ENCODE results near the gene MYRF.

MYRF gene

DNA sequence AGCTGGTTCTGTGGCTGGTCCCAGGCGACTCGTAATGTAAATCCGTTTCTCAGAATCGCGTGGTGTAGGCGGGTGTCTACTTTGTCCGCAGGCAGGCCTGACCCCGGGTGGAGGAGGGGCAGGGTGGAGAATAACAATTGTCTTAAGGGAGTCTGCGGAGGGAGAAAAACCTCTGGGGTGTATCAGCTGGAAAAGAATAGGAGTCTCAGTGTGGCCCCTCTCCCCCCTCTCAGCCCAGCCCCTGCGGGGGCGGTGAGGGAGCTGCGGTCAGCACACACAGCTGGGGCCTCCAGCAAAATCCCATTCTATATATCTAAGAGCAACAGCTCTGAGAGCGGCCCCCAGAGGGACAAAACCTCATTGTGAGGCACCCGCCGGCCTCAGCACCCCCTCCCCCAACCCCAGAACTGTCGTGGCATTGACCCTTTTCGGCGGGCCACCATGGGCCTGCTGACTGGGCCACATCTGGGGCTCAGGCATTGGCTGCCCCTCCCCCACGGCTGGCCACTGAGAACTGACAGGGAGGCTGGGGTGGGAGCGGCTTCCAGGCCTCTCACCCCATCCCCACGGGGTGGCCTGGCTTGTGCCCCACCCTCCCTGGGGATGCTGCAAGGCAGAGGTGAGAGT is 2.7 kb upstream of the MYRF start:
- Histone ChIP-seq H3K27me3 (ENCODE audit: control insufficient read depth, insufficient read depth, low read length) (peaks cover 28% of the 10 kb centered on the region), H3K9me3 (ENCODE audit: control insufficient read depth, insufficient read depth, low read length) (no peaks in the 10 kb centered on the region), H3K4me3 (ENCODE audit: low read depth, low read length) (no peak overlapping the region), H3K9ac (ENCODE audit: low read depth, low read length) (no peak overlapping the region), H3K27ac (ENCODE audit: low read depth, low read length) (peak overlapping the region; percentile 53), H3K4me1 (ENCODE audit: control insufficient read depth, insufficient read depth, low read length) (peaks cover 18% of the 10 kb centered on the region), H3K36me3 (ENCODE audit: control insufficient read depth, insufficient read depth, low read length) (no peaks in the 10 kb centered on the region)

DNA sequence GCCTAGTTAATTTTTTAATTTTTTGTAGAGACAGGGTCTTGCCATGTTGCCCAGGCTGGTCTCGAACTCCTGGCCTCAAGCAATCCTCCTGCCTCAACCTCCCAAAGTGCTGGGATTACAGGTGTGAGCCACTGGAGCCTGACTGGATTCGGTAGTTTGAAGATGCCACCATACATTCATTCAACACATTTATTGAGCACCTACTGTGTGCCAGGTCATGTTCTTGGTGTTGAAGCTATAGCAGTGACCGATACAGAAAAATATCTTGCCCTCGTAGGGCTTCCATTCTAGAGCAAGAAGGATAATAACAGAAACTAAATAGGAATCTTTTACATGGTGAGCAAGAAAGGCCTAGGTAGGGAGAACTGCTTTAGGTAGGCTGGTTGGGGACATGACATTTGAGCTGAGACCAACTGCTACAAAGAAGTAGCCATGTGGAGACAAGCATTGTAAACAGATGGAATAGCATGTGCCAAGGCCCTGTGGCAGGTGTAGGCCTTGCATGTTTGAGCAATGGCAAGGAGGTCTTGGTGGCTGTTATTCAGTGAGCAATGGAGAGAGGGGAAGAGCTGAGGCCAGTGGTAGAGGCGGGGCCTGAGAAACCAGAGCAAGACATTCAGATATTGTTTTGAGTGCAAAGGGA is 1.7 kb upstream of the MYRF start:
- H3K4me1 ChIP-seq (ENCODE audit: control insufficient read depth, insufficient read depth, low read length) = peaks cover 18% of the 10 kb centered on the region
- peaks cover 28% of the 10 kb centered on the region for H3K27me3 ChIP-seq (ENCODE audit: control insufficient read depth, insufficient read depth, low read length)
- no peak overlapping the region for H3K27ac ChIP-seq (ENCODE audit: low read depth, low read length)
- no peak overlapping the region for H3K4me3 ChIP-seq (ENCODE audit: low read depth, low read length)
- no peaks in the 10 kb centered on the region for H3K36me3 ChIP-seq (ENCODE audit: control insufficient read depth, insufficient read depth, low read length)
- no peaks in the 10 kb centered on the region for H3K9me3 ChIP-seq (ENCODE audit: control insufficient read depth, insufficient read depth, low read length)
- no peak overlapping the region for H3K9ac ChIP-seq (ENCODE audit: low read depth, low read length)

GRCh38 chr11:61751384-61751783 is 1.1 kb upstream of the MYRF start:
- Histone ChIP-seq H3K4me1 (ENCODE audit: control insufficient read depth, insufficient read depth, low read length) (peaks cover 24% of the 10 kb centered on the region), H3K36me3 (ENCODE audit: control insufficient read depth, insufficient read depth, low read length) (no peaks in the 10 kb centered on the region), H3K9ac (ENCODE audit: low read depth, low read length) (no peak overlapping the region), H3K9me3 (ENCODE audit: control insufficient read depth, insufficient read depth, low read length) (no peaks in the 10 kb centered on the region), H3K27ac (ENCODE audit: low read depth, low read length) (no peak overlapping the region), H3K27me3 (ENCODE audit: control insufficient read depth, insufficient read depth, low read length) (peaks cover 28% of the 10 kb centered on the region), H3K4me3 (ENCODE audit: low read depth, low read length) (no peak overlapping the region)

- Histone ChIP-seq H3K4me3 (ENCODE audit: low read depth, low read length) (peak overlapping the region; percentile 70), H3K27ac (ENCODE audit: low read depth, low read length) (no peak overlapping the region), H3K9me3 (ENCODE audit: control insufficient read depth, insufficient read depth, low read length) (no peaks in the 10 kb centered on the region), H3K27me3 (ENCODE audit: control insufficient read depth, insufficient read depth, low read length) (peaks cover 28% of the 10 kb centered on the region), H3K4me1 (ENCODE audit: control insufficient read depth, insufficient read depth, low read length) (peaks cover 22% of the 10 kb centered on the region), H3K36me3 (ENCODE audit: control insufficient read depth, insufficient read depth, low read length) (no peaks in the 10 kb centered on the region), H3K9ac (ENCODE audit: low read depth, low read length) (no peak overlapping the region)
These were observed 587 bp downstream of the MYRF start for GRCh38 chr11:61752925-61753521.

DNA sequence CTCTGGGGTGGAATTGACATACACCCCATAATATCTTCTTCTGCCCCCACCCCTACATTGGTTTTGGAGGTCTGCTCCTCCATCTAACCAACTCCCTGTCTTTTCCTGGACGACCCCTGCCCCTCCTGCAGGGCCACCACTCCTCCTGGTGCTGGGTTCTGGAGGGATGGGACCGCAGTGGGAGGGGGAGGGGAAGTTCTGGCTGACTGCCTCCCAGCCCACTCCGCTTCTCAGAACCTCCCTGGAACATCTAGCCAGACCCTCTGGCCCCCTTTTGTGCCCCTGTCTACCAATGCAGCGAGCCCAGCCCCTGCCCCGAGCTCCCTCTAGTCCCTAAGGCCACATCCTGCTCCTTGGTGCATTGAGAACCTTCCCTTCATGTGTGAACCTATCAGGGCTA is 1.2 kb downstream of the MYRF start:
- H3K4me3 ChIP-seq (ENCODE audit: low read depth, low read length) = no peak overlapping the region
- no peaks in the 10 kb centered on the region for H3K9me3 ChIP-seq (ENCODE audit: control insufficient read depth, insufficient read depth, low read length)
- peak overlapping the region; percentile 27 for H3K27ac ChIP-seq (ENCODE audit: low read depth, low read length)
- peaks cover 28% of the 10 kb centered on the region for H3K27me3 ChIP-seq (ENCODE audit: control insufficient read depth, insufficient read depth, low read length)
- H3K9ac ChIP-seq (ENCODE audit: low read depth, low read length) = no peak overlapping the region
- H3K36me3 ChIP-seq (ENCODE audit: control insufficient read depth, insufficient read depth, low read length) = no peaks in the 10 kb centered on the region
- peaks cover 22% of the 10 kb centered on the region for H3K4me1 ChIP-seq (ENCODE audit: control insufficient read depth, insufficient read depth, low read length)

GRCh38 chr11:61754534-61755482 is 2.4 kb downstream of the MYRF start:
- peak overlapping the region; percentile 27 for H3K27ac ChIP-seq (ENCODE audit: low read depth, low read length)

GRCh38 chr11:61756147-61756451 is 3.7 kb downstream of the MYRF start:
- H3K4me3 ChIP-seq (ENCODE audit: low read depth, low read length) = no peak overlapping the region
- peaks cover 9% of the 10 kb centered on the region for H3K4me1 ChIP-seq (ENCODE audit: control insufficient read depth, insufficient read depth, low read length)
- H3K9ac ChIP-seq (ENCODE audit: low read depth, low read length) = no peak overlapping the region
- H3K27ac ChIP-seq (ENCODE audit: low read depth, low read length) = peak overlapping the region; percentile 42
- no peaks in the 10 kb centered on the region for H3K36me3 ChIP-seq (ENCODE audit: control insufficient read depth, insufficient read depth, low read length)
- H3K9me3 ChIP-seq (ENCODE audit: control insufficient read depth, insufficient read depth, low read length) = no peaks in the 10 kb centered on the region
- H3K27me3 ChIP-seq (ENCODE audit: control insufficient read depth, insufficient read depth, low read length) = peaks cover 28% of the 10 kb centered on the region

More at GRCh38 chr11:61754534-61755482, 2.4 kb downstream of the MYRF start:
- peaks cover 14% of the 10 kb centered on the region for H3K4me1 ChIP-seq (ENCODE audit: control insufficient read depth, insufficient read depth, low read length)
- no peaks in the 10 kb centered on the region for H3K9me3 ChIP-seq (ENCODE audit: control insufficient read depth, insufficient read depth, low read length)
- H3K27me3 ChIP-seq (ENCODE audit: control insufficient read depth, insufficient read depth, low read length) = peaks cover 28% of the 10 kb centered on the region
- no peak overlapping the region for H3K4me3 ChIP-seq (ENCODE audit: low read depth, low read length)
- H3K36me3 ChIP-seq (ENCODE audit: control insufficient read depth, insufficient read depth, low read length) = no peaks in the 10 kb centered on the region
- H3K9ac ChIP-seq (ENCODE audit: low read depth, low read length) = no peak overlapping the region

DNA sequence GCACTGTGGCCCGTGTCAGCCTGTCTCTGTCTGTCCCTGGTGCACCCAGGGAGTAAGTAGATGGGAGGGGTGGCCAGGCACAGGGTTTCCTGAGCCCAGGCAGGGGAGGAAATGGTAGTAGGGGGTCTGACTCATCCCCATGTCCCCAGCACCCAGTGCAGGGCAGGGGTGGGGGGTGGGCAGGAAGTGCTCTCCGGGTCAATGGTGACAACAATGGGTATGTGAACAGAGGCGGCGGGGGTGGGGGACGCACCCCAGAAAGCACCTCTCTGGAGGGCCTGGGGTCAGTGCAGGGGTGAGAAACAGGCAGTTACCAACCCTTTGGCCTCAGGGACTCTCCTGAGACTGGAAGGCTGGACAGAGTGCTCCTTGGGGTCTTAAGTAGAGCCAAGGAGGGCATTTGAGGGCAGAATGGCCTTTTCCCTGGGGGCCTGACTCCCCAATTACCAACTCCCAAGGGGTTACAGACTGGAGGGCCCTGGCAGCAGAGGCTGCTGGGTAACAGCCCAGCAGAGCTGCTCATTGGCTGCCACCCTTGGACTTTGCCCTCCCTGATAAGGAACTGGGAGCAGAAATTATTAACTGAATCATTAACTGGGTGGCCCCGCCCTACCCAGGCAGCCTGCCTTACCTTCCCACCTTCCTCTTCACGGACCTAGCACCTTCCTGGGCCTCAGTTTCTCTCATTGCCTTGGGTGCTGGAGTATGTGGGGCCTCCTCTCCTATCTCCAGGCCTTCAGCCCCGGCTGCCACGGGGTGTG is 4.2 kb downstream of the MYRF start:
- no peaks in the 10 kb centered on the region for H3K9me3 ChIP-seq (ENCODE audit: control insufficient read depth, insufficient read depth, low read length)
- H3K36me3 ChIP-seq (ENCODE audit: control insufficient read depth, insufficient read depth, low read length) = no peaks in the 10 kb centered on the region
- no peak overlapping the region for H3K9ac ChIP-seq (ENCODE audit: low read depth, low read length)
- no peak overlapping the region for H3K4me3 ChIP-seq (ENCODE audit: low read depth, low read length)
- H3K27me3 ChIP-seq (ENCODE audit: control insufficient read depth, insufficient read depth, low read length) = peaks cover 22% of the 10 kb centered on the region
- H3K4me1 ChIP-seq (ENCODE audit: control insufficient read depth, insufficient read depth, low read length) = peaks cover 12% of the 10 kb centered on the region
- H3K27ac ChIP-seq (ENCODE audit: low read depth, low read length) = peak overlapping the region; percentile 66

DNA sequence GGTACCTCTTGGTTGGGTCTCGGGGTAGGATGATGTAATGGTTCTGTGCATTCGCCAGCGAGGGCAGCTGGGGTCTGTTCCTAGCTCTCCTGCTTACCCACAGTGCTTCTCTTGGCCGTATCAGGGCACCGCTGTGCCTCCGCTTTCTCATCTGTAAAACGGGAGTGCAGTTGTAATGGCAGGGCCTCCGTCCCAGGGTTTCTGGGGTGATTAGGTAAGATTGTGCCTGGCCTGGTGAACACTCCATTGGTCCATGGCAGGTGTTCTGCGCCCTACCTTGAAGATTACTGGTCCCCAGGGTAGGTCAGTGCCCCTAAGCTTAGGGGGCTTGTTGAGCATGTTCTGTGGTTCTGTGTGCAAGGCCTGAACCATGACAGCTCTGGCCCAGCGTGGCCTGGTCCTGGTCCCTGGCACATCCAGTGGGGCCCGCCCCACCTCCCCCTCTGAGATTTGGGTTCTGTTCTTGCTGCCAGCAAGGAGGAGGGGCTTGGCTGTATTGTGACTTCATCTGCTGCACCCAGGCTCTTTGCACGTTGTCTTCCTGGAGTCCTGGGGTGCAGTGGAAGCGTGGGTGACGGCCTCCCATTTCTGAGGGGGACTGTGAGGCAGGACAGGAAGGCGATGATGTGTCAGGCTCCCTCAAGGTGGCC is 4.9 kb downstream of the MYRF start:
- Histone ChIP-seq H3K9me3 (ENCODE audit: control insufficient read depth, insufficient read depth, low read length) (no peaks in the 10 kb centered on the region), H3K4me1 (ENCODE audit: control insufficient read depth, insufficient read depth, low read length) (peaks cover 15% of the 10 kb centered on the region), H3K27me3 (ENCODE audit: control insufficient read depth, insufficient read depth, low read length) (peaks cover 16% of the 10 kb centered on the region), H3K27ac (ENCODE audit: low read depth, low read length) (no peak overlapping the region), H3K36me3 (ENCODE audit: control insufficient read depth, insufficient read depth, low read length) (no peaks in the 10 kb centered on the region), H3K9ac (ENCODE audit: low read depth, low read length) (no peak overlapping the region), H3K4me3 (ENCODE audit: low read depth, low read length) (no peak overlapping the region)

DNA sequence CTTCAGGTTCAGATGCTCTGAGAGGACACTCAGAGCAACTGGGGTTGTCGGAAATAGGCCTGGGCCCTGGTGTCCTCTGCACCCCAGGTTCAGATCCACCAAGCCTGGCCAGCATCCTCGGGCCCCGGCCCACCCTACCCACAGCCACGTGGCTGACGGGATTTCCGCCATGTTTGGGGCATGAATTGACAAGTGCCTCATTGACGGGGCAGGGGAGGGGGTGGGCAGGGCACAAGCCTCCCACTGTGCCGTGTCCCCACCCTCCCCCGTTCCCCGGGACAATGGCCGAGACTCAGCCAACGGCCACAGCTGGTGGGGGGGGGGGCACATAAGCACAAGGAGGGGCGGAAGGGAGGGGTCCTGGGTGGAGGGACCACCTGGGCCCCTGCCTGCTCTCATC is 8.5 kb downstream of the MYRF start:
- Histone ChIP-seq H3K9me3 (ENCODE audit: control insufficient read depth, insufficient read depth, low read length) (no peaks in the 10 kb centered on the region), H3K9ac (ENCODE audit: low read depth, low read length) (no peak overlapping the region), H3K4me1 (ENCODE audit: control insufficient read depth, insufficient read depth, low read length) (peaks cover 17% of the 10 kb centered on the region), H3K27ac (ENCODE audit: low read depth, low read length) (no peak overlapping the region), H3K4me3 (ENCODE audit: low read depth, low read length) (no peak overlapping the region), H3K27me3 (ENCODE audit: control insufficient read depth, insufficient read depth, low read length) (no peaks in the 10 kb centered on the region), H3K36me3 (ENCODE audit: control insufficient read depth, insufficient read depth, low read length) (no peaks in the 10 kb centered on the region)
